CD4-positive, alpha-beta T cell treated with Interleukin-17A for 1 hour (primary cell): ENCODE results near the gene ENG.

ENCODE experiments used
- DNase-seq: peaks from one replicate; pipeline ENCODE4 v3.0.0-alpha.2; 2020

ENG gene

GRCh38 chr9:127812936-127813675 lies 41.4 kb downstream of the ENG start:
- DNase-seq, result no peak

DNA sequence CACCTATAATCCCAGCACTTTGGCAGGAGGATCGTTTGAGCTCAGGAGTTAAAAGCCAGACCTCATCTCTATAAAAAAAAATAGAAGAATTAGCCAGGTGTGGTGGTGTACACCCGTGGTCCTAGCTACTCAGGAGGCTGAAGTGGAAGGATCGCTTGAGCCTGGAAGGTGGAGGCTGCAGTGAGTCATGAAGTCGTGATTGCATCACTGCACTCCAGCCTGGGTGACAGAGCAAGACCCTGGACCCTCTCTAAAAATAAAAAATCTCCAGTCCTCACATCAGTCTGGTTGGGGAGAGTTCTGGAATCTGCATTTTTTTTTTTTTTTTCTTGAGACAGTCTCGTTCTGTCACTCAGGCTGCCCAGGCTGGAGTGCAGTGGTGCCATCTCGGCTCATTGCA lies 42.4 kb downstream of the ENG start:
- no peak for DNase-seq

DNA sequence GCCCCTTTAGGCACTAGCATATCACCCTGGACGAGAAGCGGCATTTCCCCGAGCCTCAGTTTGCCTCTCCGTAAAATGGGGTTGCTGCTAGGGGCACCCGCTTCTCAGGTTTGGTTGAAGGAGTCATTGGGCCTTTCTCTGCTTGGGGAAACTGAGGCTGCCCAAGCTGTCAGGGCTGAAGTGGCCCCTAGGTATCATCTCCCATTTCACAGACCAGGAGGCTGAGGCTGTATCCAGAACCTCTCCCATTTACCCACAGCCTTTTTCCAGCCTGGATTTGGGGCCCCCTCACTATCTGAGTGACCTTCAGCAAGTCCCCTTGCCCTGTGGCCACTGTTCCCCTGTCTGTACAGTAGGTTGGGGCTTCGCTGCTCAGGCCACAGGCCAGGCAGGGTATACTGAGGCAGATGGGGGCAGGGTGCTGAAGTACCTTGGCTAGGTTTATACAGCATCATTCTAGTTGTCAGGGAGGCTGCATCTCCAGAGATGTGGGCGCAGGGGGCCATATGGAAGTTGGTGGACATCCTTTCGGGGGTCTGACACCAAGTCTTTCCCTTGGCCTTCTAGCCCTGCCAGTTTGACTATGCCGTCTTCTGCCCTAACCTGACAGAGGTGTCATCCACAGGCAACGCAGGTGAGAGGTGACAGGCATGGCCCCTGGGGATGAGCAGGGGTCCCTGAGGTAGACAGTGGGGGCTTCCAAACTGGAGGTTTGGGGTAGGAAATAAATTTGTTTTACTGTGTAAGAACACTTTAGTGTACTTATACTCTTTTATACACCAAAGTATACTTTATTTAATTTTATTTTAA lies 43.9 kb downstream of the ENG start:
- DNase-seq, result no peak

GRCh38 chr9:127809540-127810377 lies 44.7 kb downstream of the ENG start:
- no peak for DNase-seq

DNA sequence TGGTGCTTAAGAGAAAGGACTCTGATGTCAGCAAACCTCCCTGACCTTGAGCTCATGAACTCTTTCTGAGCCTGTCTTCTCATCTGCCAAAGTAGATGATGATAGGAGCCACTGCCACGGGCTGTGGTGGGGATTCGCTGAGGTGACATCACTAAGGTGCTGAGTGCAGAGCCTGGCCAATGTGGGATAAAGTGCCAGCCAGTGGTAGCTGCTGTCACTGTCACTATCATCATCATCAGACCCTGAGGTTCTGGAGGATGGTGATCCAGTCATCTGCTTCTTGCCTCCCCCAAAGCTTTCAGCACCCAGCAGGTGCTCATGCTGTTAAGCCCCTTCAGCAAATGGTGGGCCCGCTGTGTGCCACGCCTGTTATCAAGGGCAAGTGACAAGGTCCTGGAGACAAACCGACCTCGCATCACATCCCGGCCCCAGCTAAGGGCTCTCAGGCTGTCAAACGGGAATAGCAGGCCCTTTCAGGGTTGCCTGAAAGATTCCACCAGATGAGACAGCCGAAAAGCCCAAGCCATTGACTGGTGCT lies 45.4 kb downstream of the ENG start:
- DNase-seq, result no peak

- no peak for DNase-seq
Observed at GRCh38 chr9:127808347-127809001, 46.0 kb downstream of the ENG start.

DNA sequence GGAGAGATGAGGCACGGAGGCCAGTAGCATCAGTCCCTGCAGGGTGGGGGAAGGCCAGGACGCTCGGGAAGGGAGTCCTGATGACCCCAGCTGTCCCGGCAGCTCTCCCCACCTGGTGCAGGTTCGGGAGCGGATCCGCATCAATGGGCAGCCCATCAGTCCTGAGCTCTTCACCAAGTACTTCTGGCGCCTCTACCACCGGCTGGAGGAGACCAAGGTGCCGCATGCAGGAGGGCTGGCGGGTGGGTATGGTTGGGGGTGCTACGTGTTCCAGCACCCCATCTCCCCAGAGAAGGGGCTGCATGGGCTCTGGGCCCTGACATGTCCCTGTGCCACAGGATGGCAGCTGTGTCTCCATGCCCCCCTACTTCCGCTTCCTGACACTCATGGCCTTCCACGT lies 47.6 kb downstream of the ENG start:
- DNase-seq, result no peak

GRCh38 chr9:127805620-127806019 lies 48.8 kb downstream of the ENG start:
- peak; percentile 47 for DNase-seq

DNA sequence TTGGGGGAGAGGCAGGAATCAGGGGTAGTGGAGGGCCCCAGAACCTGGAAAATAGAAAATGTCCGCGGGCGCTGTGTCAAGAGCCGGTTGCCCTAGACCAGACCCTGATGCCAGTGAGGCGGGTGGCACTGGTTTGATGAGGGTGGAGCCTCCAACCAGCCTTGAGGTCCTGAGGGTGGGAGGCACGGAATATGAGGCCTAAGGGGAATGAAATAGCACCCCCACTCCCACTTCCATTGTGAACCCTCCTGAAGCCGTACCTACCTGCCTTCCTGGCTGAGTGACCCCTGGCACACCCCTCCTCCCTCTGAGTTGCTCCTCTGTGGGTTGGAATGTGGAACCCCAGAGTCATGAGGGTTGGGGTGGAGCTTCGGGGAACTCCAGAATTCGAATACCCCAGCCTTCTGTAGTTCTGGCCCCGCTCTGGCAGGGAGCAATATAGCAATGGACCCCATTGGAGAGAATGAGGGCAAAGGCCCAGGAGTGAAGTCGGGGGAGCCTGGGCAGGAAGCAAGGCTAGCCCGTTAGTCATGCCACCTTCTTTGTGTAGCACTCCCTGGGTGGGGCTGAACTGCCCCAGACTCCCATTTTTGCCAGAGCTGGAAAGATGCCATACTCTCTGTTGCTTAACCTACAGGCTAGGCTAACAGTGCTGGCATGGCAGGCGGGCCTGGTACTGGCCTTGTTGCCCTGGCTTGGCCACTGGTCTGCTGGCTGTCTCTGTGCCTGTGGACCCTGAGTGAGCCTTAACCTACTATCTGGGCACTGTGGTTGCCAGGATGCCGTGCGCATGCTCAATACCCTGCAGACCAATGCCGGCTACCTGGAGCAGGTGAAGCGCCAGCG lies 50.7 kb downstream of the ENG start:
- DNase-seq, result peak; percentile 28

- DNase-seq, result peak; percentile 87
Observed at GRCh38 chr9:127802576-127803443, 51.6 kb downstream of the ENG start, which contains the start of gene FPGS. FPGS (plus strand) TSS chr9:127802882; CDS start chr9:127802925, 43 bp downstream.

- DNase-seq, result no peak
Observed at GRCh38 chr9:127801955-127802575, 52.4 kb downstream of the ENG start.

DNA sequence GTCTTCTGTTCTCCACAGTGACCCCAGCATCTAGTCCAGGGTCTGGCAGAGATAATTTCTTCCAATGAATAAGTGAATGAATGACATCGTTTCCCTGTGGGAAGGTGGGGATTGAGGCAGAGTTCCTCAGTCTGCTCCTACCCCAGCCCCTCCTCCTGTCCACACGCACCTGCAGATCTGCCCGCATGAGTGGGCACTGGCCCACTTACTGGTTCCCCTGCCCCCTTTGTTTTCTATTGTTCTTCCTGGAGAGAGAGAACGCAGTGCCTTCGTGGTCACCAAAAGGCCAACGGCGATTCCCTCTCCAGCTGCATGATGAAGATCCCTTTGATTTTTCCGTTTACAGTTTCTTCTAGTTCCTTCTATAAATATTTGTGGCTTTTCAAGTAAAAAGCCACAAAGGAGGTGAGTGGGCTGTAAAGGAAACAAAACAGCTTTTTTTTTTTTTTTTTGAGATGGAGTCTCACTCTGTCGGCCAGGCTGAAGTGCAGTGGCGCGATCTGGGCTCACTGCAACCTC lies 57.5 kb downstream of the ENG start:
- no peak for DNase-seq

DNA sequence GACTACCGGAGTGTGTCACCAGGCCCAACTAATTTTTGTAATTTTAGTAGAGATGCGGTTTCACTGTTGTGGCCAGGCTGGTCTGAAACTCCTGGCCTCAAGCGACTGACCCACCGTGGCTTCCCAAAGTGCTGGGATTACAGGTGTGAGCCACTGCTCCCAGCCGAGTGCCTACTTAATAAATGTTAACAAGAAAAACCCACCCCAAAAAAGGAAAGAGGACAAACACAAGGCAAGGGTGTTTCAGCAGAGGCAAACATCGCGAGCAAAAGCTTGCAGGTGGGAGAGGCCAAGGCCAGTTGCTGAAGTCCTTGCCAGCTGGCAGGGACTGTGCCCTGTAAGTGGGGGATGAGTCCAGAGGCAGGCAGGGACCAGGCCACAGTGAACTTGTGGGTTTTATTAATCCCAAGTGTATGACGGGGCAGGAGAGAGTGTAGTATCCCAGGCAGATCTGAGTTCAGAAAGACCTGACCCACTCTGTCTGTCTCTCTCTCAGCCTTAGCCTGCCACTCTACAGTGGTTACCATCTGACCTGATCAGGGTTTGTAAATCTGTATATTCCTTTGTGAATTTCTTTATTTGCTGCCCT lies 58.1 kb downstream of the ENG start:
- no peak for DNase-seq

GRCh38 chr9:127794001-127794791 lies 60.3 kb downstream of the ENG start:
- no peak for DNase-seq

DNA sequence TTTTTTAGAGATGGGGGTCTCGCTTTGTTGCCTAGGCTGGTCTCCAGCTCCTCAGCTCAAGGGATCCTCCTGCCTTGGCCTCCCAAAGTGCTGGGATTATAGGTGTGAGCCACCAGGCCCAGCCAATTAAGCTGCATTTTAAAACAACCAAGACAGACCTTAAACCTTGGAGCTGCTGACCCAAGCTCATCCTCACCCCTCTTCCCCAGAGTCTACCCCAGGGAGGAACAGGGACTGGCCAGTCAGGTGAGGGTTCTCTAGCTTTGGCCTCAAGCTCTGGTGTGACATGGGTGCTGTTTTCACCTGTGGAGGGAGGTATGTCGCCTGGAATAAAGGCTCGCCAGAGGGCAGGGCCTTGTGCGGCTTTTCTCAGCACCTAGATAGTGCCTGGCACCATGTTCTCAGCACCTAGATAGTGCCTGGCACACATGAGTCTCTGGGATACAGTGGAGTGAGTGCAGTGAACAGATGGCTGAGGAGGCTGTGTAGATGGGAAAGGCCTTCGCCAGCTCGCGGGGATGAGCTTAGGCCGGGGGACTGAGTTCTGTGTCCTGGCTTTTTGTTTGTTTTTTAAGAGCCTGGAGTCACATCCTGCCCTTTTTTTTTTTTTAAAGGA lies 61.3 kb downstream of the ENG start:
- no peak for DNase-seq

- DNase-seq, result no peak
Observed at GRCh38 chr9:127792417-127793031, 61.9 kb downstream of the ENG start.

DNA sequence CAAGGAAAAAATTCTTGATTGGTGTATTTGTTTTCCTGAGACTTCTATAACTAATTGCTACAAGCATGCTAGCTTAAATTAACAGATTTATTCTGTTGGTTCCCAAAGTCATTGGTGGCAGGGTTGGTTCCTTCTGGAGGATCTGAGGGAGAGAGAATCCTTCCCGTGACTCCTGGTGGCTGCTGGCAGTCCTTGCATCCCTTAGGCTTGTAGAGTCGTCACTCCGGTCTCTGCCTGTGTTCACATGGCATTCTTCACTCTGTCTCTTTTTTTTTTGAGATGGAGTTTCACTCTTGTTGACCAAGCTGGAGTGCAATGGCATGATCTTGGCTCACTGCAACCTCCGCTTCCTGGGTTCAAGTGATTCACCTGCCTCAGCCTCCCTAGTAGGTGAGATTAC lies 63.4 kb downstream of the ENG start:
- DNase-seq, result no peak
